Measurements from ENCODE around the gene CCR6. TPM values are rescaled to one million over a fixed set of nuclear protein-coding genes. Genes with fewer than 3 reads are reported as not detected.
A peak's percentile ranks its signal among the peaks of the same experiment; 100 is the strongest.

Gene CCR6
- total RNA-seq, 4 donors from 2014 or later, result not detected

- Histone ChIP-seq H3K27ac (no peak overlapping the region), H3K27me3 (no peaks in the 10 kb centered on the region), H3K9me3 (peaks cover 0 to 23% (median 0%) of the 10 kb centered on the region in 3 donors), H3K4me1 (peaks cover 0 to 7% (median 0%) of the 10 kb centered on the region in 3 donors), H3K4me3 (no peak overlapping the region), H3K36me3 (no peaks in the 10 kb centered on the region)
- 50 to 73% methylated on average over 10 to 14 of the region's 16 CpGs for WGBS, 2 donors (ENCODE audit: low coverage in 1 of 2)
- TF ChIP-seq POLR2AphosphoS5 (IDR thresholded peaks at IDR 0.05), result no peak
- ATAC-seq, result no peak
Observed at GRCh38 chr6:167091026-167091804, 31.7 kb upstream of the CCR6 start.

- 20 to 51% methylated on average over 1 to 7 of the region's 7 CpGs for WGBS, 2 donors (ENCODE audit: low coverage in 1 of 2)
- ATAC-seq, result no peak
Observed at GRCh38 chr6:167091805-167092107, 31.1 kb upstream of the CCR6 start.

GRCh38 chr6:167092672-167093339 is 30.1 kb upstream of the CCR6 start:
- H3K27me3 ChIP-seq, result no peaks in the 10 kb centered on the region
- ATAC-seq, result no peak
- no peaks in the 10 kb centered on the region for H3K36me3 ChIP-seq
- WGBS, 2 donors (ENCODE audit: low coverage in 1 of 2), result 75 to 79% methylated on average over 4 to 8 of the region's 16 CpGs
- H3K4me1 ChIP-seq, result peaks cover 0 to 7% (median 0%) of the 10 kb centered on the region in 3 donors
- H3K27ac ChIP-seq, result no peak overlapping the region
- H3K9me3 ChIP-seq, result peaks cover 0 to 8% (median 0%) of the 10 kb centered on the region in 3 donors
- H3K4me3 ChIP-seq, result no peak overlapping the region
- TF ChIP-seq POLR2AphosphoS5 (IDR thresholded peaks at IDR 0.05), result no peak
- no peak for TF ChIP-seq CTCF (IDR thresholded peaks at IDR 0.05)
- TF ChIP-seq EP300 (IDR thresholded peaks at IDR 0.05), result no peak
- no peak for TF ChIP-seq POLR2A (IDR thresholded peaks at IDR 0.05)

More at GRCh38 chr6:167091805-167092107, 31.1 kb upstream of the CCR6 start:
- H3K36me3 ChIP-seq, result no peaks in the 10 kb centered on the region
- H3K27me3 ChIP-seq, result no peaks in the 10 kb centered on the region
- TF ChIP-seq CTCF (IDR thresholded peaks at IDR 0.05) (no peak), EP300 (IDR thresholded peaks at IDR 0.05) (no peak), POLR2A (IDR thresholded peaks at IDR 0.05) (no peak), POLR2AphosphoS5 (IDR thresholded peaks at IDR 0.05) (no peak)
- no peak overlapping the region for H3K27ac ChIP-seq
- peaks cover 0 to 7% (median 0%) of the 10 kb centered on the region in 3 donors for H3K4me1 ChIP-seq
- peaks cover 0 to 18% (median 0%) of the 10 kb centered on the region in 3 donors for H3K9me3 ChIP-seq
- H3K4me3 ChIP-seq, result no peak overlapping the region

GRCh38 chr6:167093406-167093921 is 29.4 kb upstream of the CCR6 start:
- Histone ChIP-seq H3K27me3 (no peaks in the 10 kb centered on the region), H3K4me1 (peaks cover 0 to 7% (median 0%) of the 10 kb centered on the region in 3 donors), H3K27ac (no peak overlapping the region), H3K9me3 (peaks cover 0 to 2% (median 0%) of the 10 kb centered on the region in 3 donors), H3K4me3 (no peak overlapping the region), H3K36me3 (no peaks in the 10 kb centered on the region)
- 90% methylated on average over 2 of the region's 20 CpGs; no CpG with 5 or more reads in 1 of the 2 donors for WGBS, 2 donors (ENCODE audit: low coverage in 1 of 2)
- TF ChIP-seq CTCF (IDR thresholded peaks at IDR 0.05), result no peak
- ATAC-seq, result no peak

- Histone ChIP-seq H3K27me3 (no peaks in the 10 kb centered on the region), H3K36me3 (no peaks in the 10 kb centered on the region), H3K27ac (no peak overlapping the region), H3K4me1 (peaks cover 0 to 7% (median 0%) of the 10 kb centered on the region in 3 donors), H3K9me3 (no peaks in the 10 kb centered on the region), H3K4me3 (peak overlapping the region in 1 of 2 donors; percentile 14)
- no peak for TF ChIP-seq CTCF (IDR thresholded peaks at IDR 0.05)
- TF ChIP-seq POLR2AphosphoS5 (IDR thresholded peaks at IDR 0.05), result no peak
- no peak for TF ChIP-seq POLR2A (IDR thresholded peaks at IDR 0.05)
- no peak for TF ChIP-seq EP300 (IDR thresholded peaks at IDR 0.05)
- no peak for ATAC-seq
- 56 to 69% methylated on average over 4 to 10 of the region's 28 CpGs for WGBS, 2 donors (ENCODE audit: low coverage in 1 of 2)
Observed at GRCh38 chr6:167093922-167094432, 28.9 kb upstream of the CCR6 start.
